Measurements from ENCODE around the gene C1QTNF12.

The C1QTNF12 gene

DNA sequence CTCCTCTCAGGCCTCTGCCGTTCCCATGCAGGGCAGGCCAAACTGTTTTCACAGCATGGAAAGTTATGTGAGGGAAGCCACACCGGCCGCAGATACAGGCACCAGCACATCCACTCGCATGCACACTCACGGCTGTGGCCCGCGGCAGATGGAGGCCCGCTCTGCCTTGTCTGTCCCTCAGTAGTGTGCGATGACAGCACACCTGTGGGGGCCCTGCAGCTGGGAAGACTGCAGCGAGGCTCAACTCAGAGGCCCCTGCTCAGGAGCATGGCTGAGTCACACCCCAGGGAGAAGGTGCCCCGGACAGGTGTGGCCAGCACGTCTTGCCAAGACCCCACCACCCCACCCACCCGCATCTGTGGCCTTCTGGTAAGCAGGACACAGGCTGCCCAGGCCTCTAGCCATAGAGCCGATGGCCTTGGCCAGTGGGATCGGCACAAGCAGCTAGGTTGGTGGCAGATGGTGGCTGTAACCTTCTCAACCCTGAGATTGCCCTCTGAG is 28.5 kb upstream of the C1QTNF12 start:
- no peak overlapping the region for H3K4me3 ChIP-seq (ENCODE audit: low read depth, low read length)
- no peaks in the 10 kb centered on the region for H3K27me3 ChIP-seq
- peaks cover 9% of the 10 kb centered on the region for H3K36me3 ChIP-seq
- DNase-seq: no peak
- TF ChIP-seq, protein P1, sequence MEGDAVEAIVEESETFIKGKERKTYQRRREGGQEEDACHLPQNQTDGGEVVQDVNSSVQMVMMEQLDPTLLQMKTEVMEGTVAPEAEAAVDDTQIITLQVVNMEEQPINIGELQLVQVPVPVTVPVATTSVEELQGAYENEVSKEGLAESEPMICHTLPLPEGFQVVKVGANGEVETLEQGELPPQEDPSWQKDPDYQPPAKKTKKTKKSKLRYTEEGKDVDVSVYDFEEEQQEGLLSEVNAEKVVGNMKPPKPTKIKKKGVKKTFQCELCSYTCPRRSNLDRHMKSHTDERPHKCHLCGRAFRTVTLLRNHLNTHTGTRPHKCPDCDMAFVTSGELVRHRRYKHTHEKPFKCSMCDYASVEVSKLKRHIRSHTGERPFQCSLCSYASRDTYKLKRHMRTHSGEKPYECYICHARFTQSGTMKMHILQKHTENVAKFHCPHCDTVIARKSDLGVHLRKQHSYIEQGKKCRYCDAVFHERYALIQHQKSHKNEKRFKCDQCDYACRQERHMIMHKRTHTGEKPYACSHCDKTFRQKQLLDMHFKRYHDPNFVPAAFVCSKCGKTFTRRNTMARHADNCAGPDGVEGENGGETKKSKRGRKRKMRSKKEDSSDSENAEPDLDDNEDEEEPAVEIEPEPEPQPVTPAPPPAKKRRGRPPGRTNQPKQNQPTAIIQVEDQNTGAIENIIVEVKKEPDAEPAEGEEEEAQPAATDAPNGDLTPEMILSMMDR (IDR thresholded peaks at IDR 0.05; ENCODE audit: low read depth, low read length): no peak
- no peaks in the 10 kb centered on the region for H3K4me1 ChIP-seq
- H3K9me3 ChIP-seq: no peaks in the 10 kb centered on the region

DNA sequence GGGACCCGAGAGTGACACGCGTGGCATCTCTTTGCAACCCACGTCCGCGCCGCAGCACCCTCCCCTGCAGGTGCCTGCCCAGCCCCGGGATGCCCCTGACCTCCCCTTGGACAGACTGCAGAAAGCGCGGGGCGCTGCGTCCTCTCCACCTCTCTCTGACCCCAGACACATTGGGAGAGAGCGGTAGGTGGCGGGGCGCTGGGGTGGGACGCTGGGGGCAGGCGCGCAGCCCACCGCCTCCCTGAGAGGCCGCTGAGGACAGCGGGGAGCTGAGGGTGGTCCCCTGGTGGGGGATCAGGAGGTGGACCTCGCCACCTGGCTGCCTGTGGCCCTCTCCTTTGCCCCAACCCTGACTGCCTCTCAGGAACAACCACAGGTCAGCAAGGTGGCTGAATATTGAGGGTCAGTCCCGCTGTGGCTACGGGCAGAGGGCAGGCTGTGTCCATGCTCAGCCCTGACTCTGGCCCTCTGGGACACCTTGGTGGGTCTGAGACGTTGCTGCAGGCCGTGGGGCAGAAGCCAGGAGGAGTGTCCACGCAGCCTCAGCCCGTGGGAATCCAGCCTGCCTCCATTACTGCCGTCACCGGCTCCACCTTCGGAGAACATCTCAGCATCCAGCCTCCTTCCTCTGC is 27.9 kb upstream of the C1QTNF12 start:
- TF ChIP-seq, protein P1 (IDR thresholded peaks at IDR 0.05; ENCODE audit: low read depth, low read length): no peak

DNA sequence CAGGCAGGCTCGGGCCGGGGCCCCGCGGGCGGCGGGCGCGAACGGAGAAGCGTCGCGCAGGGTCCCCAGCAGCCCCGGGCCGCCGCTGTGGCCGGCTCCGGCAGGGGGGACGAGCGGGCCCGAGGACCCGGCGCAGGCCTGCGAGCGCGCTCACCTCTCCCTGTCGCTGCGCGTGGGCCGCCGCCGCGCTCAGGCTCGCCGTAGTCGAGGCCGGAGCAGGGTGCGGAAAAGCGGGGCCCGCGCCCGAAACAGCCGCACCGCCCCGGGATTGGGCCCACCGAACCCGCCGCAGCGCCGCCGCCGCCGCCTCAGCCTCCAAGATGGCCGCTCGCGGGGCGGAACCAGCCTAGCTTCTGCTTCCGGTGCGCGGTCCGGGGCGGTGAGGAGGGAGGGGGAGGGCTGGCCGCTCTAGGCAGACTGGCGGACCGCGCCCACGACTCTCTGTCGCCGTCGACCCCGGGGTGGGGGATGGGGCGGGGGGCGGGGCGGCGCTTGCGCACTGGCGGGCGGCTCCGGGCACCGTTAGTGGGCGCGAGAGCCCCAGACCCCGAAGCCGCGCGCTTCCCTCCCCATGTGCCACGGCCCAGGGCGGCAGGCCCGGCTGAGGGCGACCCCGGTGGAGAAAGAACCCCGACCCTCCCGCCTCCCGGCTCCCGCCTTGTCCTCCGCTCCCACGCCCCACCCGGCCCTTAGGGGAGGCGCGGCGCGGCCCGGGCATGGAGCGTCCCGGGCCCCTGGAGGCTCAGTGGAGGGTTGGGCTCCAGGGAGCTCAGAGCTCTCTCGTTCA is 27.2 kb upstream of the C1QTNF12 start, which contains the start of gene UBE2J2:
TSS of gene UBE2J2 (minus strand) at position 343 of the 787 bp plus-strand sequence. CDS start 5,862 bp downstream, outside the sequence.
- peaks cover 12% of the 10 kb centered on the region for H3K36me3 ChIP-seq
- no peaks in the 10 kb centered on the region for H3K9me3 ChIP-seq
- peak within 1 kb of the TSS; percentile 94 for H3K4me3 ChIP-seq (ENCODE audit: low read depth, low read length)
- peak; percentile 96 for DNase-seq
- TF ChIP-seq, protein P1 (IDR thresholded peaks at IDR 0.05; ENCODE audit: low read depth, low read length): no peak
- no peaks in the 10 kb centered on the region for H3K27me3 ChIP-seq
- no peaks in the 10 kb centered on the region for H3K4me1 ChIP-seq

More for the DNA sequence above, 27.9 kb upstream of the C1QTNF12 start:
- no peak for DNase-seq
- H3K9me3 ChIP-seq: no peaks in the 10 kb centered on the region
- no peaks in the 10 kb centered on the region for H3K27me3 ChIP-seq
- H3K4me1 ChIP-seq: no peaks in the 10 kb centered on the region
- H3K36me3 ChIP-seq: peaks cover 12% of the 10 kb centered on the region
- H3K4me3 ChIP-seq (ENCODE audit: low read depth, low read length): peak overlapping the region; percentile 62

DNA sequence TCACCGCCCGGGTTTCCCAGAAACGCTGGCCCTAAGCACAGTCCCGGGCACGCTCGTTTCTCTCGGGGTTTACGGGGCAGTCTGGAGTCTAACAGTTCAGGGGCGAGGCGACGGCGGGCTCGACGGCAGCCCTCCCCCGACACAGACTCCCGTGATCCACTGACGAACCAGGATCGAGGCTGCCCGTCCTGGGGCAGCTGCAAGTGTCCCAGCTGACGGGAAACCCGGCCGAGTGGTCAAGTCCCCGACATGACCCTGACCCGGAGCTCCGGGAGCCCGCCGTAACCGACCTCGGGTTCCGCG is 26.6 kb upstream of the C1QTNF12 start:
- H3K4me1 ChIP-seq: no peaks in the 10 kb centered on the region
- H3K9me3 ChIP-seq: no peaks in the 10 kb centered on the region
- no peak for DNase-seq
- H3K4me3 ChIP-seq (ENCODE audit: low read depth, low read length): peak overlapping the region; percentile 94
- H3K27me3 ChIP-seq: no peaks in the 10 kb centered on the region
- H3K36me3 ChIP-seq: peaks cover 17% of the 10 kb centered on the region
- TF ChIP-seq, protein P1 (IDR thresholded peaks at IDR 0.05; ENCODE audit: low read depth, low read length): no peak

DNA sequence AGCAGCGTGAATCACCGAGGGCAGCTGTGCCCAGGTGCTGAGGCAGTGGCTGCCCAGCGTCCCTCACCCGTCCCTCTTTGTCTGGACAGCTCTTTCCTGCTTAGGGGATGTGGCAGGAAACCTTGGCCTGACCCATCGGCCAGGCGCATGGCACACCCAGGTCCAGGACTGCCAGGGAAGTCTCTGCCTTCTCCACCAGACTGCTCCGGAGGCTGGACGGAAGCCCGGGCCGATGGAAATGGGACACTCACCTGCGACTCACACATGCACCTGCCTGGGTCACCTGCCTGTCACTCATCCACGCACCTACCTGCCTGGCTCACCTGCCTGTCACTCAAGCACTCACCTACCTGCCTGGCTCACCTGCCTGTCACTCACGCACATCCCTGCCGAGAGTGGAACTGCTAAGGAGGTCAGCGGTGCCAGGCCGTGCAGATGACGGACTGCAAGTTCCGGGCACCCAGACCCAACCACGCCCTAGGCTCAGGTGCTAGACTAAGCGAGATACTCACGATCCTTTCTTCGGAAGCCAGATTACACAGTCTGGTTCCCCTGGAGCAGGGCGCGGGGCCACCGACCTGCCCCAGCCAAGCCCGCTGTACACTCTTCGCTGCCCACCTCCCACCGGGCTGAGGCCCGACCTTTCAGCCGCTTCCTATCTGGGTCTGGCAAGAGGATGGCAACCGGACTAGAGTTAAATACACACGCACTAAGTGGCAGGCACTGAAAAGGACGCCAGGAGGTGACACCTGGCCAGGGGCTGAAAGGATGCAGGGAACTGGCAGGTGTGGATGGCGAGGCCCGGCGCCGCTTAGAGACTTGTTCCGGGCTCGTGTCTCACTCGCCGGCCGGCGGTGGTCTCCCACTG is 26.1 kb upstream of the C1QTNF12 start:
- TF ChIP-seq, protein P1 (IDR thresholded peaks at IDR 0.05; ENCODE audit: low read depth, low read length): no peak
- DNase-seq: no peak
- Histone ChIP-seq H3K9me3 (no peaks in the 10 kb centered on the region), H3K4me1 (no peaks in the 10 kb centered on the region), H3K4me3 (ENCODE audit: low read depth, low read length) (peak overlapping the region; percentile 94), H3K27me3 (no peaks in the 10 kb centered on the region), H3K36me3 (peaks cover 23% of the 10 kb centered on the region)

Measured in BE2C (cell line).